Measurements from ENCODE around the gene POPDC2. TPM values are rescaled to one million over a fixed set of nuclear protein-coding genes. Genes with fewer than 3 reads are reported as not detected.

POPDC2 gene
- total RNA-seq, 1 experiment from 2014 or later = 0.37 TPM

DNA sequence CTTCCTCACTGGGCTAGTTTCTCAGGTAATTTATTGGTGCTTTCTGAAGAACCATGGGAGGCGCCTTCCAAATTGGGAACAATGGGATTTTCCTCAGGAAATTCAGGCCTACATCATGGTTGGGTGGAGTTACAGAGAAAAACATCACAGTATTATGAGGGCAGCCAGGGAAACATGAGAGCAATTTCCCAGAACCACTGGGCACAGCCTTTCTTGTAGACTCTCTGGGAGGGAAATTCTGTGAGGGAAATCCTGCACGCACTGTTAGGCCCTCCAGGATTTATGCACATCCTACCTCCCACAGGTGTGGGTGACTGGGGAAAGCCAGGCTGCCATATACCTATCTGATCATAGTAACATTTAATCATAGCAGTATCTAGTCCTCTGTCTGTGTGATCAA lies 13.2 kb downstream of the POPDC2 start:
- DNase-seq = no peak

More for the DNA sequence above, 13.2 kb downstream of the POPDC2 start:
- no peak overlapping the region for H3K27ac ChIP-seq (ENCODE audit: insufficient read length, low read depth, low read length)
- H3K79me1 ChIP-seq (ENCODE audit: insufficient read depth, low read depth, low read length, poor library complexity, severe bottlenecking) = no peaks in the 10 kb centered on the region
- H2BK15ac ChIP-seq (ENCODE audit: low read depth, low read length) = no peak overlapping the region
- H2BK5ac ChIP-seq (ENCODE audit: insufficient read length, low read length) = no peak overlapping the region
- no peak overlapping the region for H2BK12ac ChIP-seq (ENCODE audit: insufficient read length, low read depth, low read length)
- H2BK120ac ChIP-seq (ENCODE audit: low read depth, low read length, poor library complexity, severe bottlenecking) = no peak overlapping the region
- TF ChIP-seq, protein P1, sequence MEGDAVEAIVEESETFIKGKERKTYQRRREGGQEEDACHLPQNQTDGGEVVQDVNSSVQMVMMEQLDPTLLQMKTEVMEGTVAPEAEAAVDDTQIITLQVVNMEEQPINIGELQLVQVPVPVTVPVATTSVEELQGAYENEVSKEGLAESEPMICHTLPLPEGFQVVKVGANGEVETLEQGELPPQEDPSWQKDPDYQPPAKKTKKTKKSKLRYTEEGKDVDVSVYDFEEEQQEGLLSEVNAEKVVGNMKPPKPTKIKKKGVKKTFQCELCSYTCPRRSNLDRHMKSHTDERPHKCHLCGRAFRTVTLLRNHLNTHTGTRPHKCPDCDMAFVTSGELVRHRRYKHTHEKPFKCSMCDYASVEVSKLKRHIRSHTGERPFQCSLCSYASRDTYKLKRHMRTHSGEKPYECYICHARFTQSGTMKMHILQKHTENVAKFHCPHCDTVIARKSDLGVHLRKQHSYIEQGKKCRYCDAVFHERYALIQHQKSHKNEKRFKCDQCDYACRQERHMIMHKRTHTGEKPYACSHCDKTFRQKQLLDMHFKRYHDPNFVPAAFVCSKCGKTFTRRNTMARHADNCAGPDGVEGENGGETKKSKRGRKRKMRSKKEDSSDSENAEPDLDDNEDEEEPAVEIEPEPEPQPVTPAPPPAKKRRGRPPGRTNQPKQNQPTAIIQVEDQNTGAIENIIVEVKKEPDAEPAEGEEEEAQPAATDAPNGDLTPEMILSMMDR (conservative IDR thresholded peaks at IDR 0.05) = no peak
- H4K20me1 ChIP-seq (ENCODE audit: control insufficient read depth, insufficient read depth, insufficient read length) = no peaks in the 10 kb centered on the region
- H3K9me3 ChIP-seq (ENCODE audit: control insufficient read depth, low read depth, low read length) = no peaks in the 10 kb centered on the region
- Mint-ChIP-seq H3K27me3 (ENCODE audit: low read depth) (no peaks in the 10 kb centered on the region), H3K27ac (no peak overlapping the region), H3K36me3 (ENCODE audit: insufficient read depth in 1 of 3, low read depth in 3 of 3) (no peaks in the 10 kb centered on the region; a peak in 1 of 7 replicates), H3K9me3 (no peaks in the 10 kb centered on the region), H3K4me3 (no peak overlapping the region), H3K4me1 (peaks cover 19 to 27% of the 10 kb centered on the region in 2 experiments)
- no peak overlapping the region for H3K4me2 ChIP-seq (ENCODE audit: insufficient read depth, insufficient read length, low read length)
- H3K27me3 ChIP-seq (ENCODE audit: insufficient read depth, low read length) = no peaks in the 10 kb centered on the region
- H2AFZ ChIP-seq (ENCODE audit: low read length) = no peak overlapping the region
- WGBS (ENCODE audit: extremely low coverage, insufficient read length, low lambda C conversion rate) = no CpG with 5 or more reads among the region's 2 CpGs
- no peak overlapping the region for H3K23ac ChIP-seq (ENCODE audit: insufficient read length, low read depth, low read length)
- no peak overlapping the region for H3K18ac ChIP-seq (ENCODE audit: insufficient read length, low read depth, low read length)
- H2BK20ac ChIP-seq (ENCODE audit: low read depth, low read length, poor library complexity, severe bottlenecking) = no peak overlapping the region
- no peak overlapping the region for H3K9ac ChIP-seq (ENCODE audit: extremely low read depth, insufficient read length, low read length)
- H4K8ac ChIP-seq (replicated peaks; ENCODE audit: insufficient read length, low read depth, low read length) = no peak overlapping the region
- no peaks in the 10 kb centered on the region for H3K23me2 ChIP-seq (ENCODE audit: insufficient read length, low read depth, low read length, poor library complexity, severe bottlenecking)
- no peak overlapping the region for H2AK5ac ChIP-seq (ENCODE audit: insufficient read length, low read length)
- H4K91ac ChIP-seq (ENCODE audit: insufficient read length, low read depth, low read length) = no peak overlapping the region
- no peaks in the 10 kb centered on the region for H3K79me2 ChIP-seq (ENCODE audit: insufficient read depth, low read length)
- H4K5ac ChIP-seq (ENCODE audit: insufficient read length, low read depth, low read length) = no peak overlapping the region
- H3K14ac ChIP-seq (ENCODE audit: insufficient read depth, low read length) = no peak overlapping the region
- H3T11ph ChIP-seq (ENCODE audit: low read length) = no peak overlapping the region
- H3K4ac ChIP-seq (ENCODE audit: low read depth, low read length) = no peak overlapping the region
- no peaks in the 10 kb centered on the region; the same call in 1 of the 2 replicates for H3K4me1 ChIP-seq (ENCODE audit: insufficient read depth, low read length)
- H3K56ac ChIP-seq (ENCODE audit: insufficient read length, low read depth, low read length) = no peak overlapping the region
